ENCODE measurements around the gene TFR2.

- TF ChIP-seq POLR2A (IDR thresholded peaks at IDR 0.05): no peak
- TF ChIP-seq POLR2AphosphoS5 (IDR thresholded peaks at IDR 0.05; ENCODE audit: insufficient read depth in 1 of 2, low read depth in 1 of 2): no peak
- no peak for TF ChIP-seq CTCF (IDR thresholded peaks at IDR 0.05)
Observed at GRCh38 chr7:100620804-100621203, 20.5 kb downstream of the TFR2 start.
